Measurements from ENCODE around the gene SLC5A6. TPM values are rescaled to one million over a fixed set of nuclear protein-coding genes. Genes with fewer than 3 reads are reported as not detected.

SLC5A6 gene
- polyA plus RNA-seq, 6 donors from 2014 or later = 15.4 to 55.3 (median 22.4) TPM

DNA sequence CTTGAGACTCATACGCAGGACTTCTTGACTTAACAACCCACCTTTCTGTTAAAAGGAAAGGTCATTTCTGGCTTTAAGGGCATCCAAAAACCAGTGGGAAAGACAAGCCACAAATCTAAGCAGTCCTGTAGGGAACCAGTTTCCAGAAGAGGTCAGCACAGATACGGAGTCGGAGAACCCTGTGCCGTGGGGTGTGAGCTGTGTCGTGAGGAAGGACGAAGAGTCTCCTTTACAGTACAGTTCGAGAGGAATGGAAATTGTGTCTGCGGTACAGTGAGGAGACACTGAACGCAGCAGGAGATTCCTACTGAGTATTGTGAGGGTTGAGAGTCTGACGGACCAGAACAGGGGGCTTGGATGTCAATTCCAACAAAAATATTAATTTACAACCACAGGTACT lies 33.0 kb upstream of the SLC5A6 start:
- H3K36me3 Mint-ChIP-seq = peaks cover 0 to 8% of the 10 kb centered on the region in 2 donors
- peak overlapping the region in 1 of 8 donors; percentile 60 for H3K4me3 Mint-ChIP-seq
- DNase-seq (no peak), ATAC-seq (ENCODE audit: low read depth in 2 of 2) (no peak)
- peaks cover 0 to 5% (median 0%) of the 10 kb centered on the region in 3 donors for H3K4me1 Mint-ChIP-seq
- H3K27me3 Mint-ChIP-seq = peaks cover 0 to 7% (median 0%) of the 10 kb centered on the region in 3 donors
- H3K27ac Mint-ChIP-seq = peak overlapping the region in 2 of 6 donors; percentile 72 to 84
- no peaks in the 10 kb centered on the region for H3K9me3 Mint-ChIP-seq

DNA sequence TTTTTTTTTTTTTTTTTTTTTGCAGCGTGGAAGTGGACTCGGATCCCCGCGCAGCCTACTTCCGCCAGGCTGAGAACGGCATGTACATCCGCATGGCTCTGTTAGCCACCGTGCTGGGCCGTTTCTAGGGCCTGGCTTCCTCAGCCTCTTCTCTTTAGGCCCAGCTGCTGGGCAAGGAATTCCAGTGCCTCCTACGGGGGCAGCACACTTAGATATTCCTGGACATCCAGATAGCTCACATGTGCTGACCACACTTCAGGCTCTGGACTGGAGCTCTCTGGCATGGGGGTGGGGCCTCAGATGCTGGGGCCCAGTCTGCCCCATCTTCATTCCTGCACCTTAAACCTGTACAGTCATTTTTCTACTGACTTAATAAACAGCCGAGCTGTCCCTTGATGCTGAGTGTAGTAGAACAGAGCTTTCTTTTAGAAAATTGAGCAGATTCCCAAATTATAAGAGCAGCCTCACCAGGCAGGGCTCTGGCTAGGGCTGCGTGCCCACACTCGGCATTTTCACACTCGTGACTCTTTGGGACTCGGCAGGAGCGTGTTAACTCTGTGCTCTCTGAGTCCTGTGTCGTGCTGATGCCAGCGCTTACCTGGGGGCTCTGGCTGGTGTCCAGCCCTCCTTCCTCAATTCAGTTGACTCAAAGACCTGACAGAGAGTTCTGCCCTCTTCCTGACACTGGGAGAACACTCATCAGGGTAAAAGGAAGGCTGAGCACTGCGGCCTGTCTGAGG lies 31.5 kb upstream of the SLC5A6 start:
- H3K27me3 Mint-ChIP-seq = peaks cover 0 to 7% (median 0%) of the 10 kb centered on the region in 3 donors
- DNase-seq = no peak
- no peaks in the 10 kb centered on the region for H3K9me3 Mint-ChIP-seq
- no peak overlapping the region for H3K27ac Mint-ChIP-seq
- peaks cover 0 to 5% (median 0%) of the 10 kb centered on the region in 3 donors for H3K4me1 Mint-ChIP-seq
- no peak overlapping the region for H3K4me3 Mint-ChIP-seq
- peaks cover 0 to 14% of the 10 kb centered on the region in 2 donors for H3K36me3 Mint-ChIP-seq
- no peak for ATAC-seq (ENCODE audit: low read depth in 2 of 2)

DNA sequence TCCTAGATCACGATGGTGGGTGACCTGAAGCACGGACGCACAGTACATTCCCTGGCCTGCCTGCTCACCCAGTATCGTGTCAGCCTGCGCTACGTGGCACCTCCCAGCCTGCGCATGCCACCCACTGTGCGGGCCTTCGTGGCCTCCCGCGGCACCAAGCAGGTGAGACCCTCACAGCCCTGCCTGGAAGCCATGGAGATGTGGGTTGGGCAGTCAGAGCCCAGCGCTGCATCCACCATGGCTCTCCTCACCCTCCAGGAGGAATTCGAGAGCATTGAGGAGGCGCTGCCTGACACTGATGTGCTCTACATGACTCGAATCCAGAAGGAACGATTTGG lies 30.5 kb upstream of the SLC5A6 start:
- H3K27ac Mint-ChIP-seq = no peak overlapping the region
- peaks cover 0 to 23% of the 10 kb centered on the region in 2 donors for H3K36me3 Mint-ChIP-seq
- no peak for DNase-seq

DNA sequence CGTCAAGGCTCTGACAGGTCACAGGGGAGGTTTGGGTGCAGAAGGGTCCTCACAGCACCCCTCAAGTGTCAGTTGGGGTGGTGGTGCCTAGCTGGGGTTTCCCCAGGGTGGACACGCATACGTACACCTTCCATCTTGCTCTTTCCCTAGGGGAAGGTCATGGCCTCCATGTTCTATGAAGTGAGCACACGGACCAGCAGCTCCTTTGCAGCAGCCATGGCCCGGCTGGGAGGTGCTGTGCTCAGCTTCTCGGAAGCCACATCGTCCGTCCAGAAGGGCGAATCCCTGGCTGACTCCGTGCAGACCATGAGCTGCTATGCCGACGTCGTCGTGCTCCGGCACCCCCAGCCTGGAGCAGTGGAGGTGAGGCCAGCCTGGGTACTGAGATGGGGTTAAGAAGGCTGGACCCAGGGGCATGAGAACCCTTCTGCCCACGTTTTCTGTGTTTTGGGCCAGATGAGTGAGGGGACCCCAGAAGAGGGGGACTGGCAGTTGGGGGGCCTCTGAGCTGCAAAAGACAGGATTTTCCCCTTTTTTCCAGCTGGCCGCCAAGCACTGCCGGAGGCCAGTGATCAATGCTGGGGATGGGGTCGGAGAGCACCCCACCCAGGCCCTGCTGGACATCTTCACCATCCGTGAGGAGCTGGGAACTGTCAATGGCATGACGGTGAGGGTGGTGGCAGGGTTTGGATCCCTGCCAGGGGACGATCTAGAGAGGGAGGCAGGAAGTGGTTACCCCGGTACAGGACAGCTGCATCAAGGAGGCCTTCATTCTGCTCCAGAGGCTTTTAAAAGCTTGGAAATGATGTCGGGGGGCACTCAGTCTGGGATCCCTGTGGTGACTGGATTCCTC lies 29.9 kb upstream of the SLC5A6 start:
- Mint-ChIP-seq H3K36me3 (peaks cover 3 to 29% of the 10 kb centered on the region in 2 donors), H3K4me1 (peaks cover 0 to 5% (median 1%) of the 10 kb centered on the region in 3 donors), H3K4me3 (no peak overlapping the region), H3K27me3 (no peaks in the 10 kb centered on the region), H3K27ac (peak overlapping the region in 3 of 6 donors; percentile 18 to 81 (median 64)), H3K9me3 (no peaks in the 10 kb centered on the region)
- DNase-seq = no peak
- no peak for ATAC-seq (ENCODE audit: low read depth in 2 of 2)

More for the DNA sequence above, 30.5 kb upstream of the SLC5A6 start:
- no peak overlapping the region for H3K4me3 Mint-ChIP-seq
- peaks cover 0 to 5% (median under 1%) of the 10 kb centered on the region in 3 donors for H3K4me1 Mint-ChIP-seq
- H3K9me3 Mint-ChIP-seq = no peaks in the 10 kb centered on the region
- no peaks in the 10 kb centered on the region for H3K27me3 Mint-ChIP-seq
- no peak for ATAC-seq (ENCODE audit: low read depth in 2 of 2)

DNA sequence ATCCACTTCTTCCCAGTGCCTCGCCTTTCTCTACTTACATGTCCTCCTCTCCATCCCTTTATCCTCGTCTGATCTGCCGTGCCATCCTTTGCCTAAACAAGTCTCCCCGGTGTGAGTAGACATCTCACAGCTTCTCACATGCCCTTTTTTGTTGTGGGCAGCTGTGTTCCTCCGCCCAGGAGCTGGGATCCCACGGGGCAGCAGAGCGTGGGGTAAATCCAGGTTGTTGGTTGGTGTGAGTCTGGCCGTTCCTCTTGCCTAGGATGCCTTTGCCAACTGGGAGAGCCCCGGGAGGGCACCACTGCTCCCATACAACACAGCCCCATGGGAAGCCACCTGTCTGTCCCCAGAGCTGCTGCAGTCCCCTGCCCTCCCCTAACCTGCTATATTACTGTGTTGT lies 28.3 kb upstream of the SLC5A6 start:
- peaks cover 0 to 5% (median 1%) of the 10 kb centered on the region in 3 donors for H3K4me1 Mint-ChIP-seq
- H3K4me3 Mint-ChIP-seq = no peak overlapping the region
- peak overlapping the region in 1 of 6 donors; percentile 85 for H3K27ac Mint-ChIP-seq
- H3K36me3 Mint-ChIP-seq = peaks cover 3 to 30% of the 10 kb centered on the region in 2 donors
- no peak for ATAC-seq (ENCODE audit: low read depth in 2 of 2)
- no peak for DNase-seq
- H3K9me3 Mint-ChIP-seq = no peaks in the 10 kb centered on the region
- H3K27me3 Mint-ChIP-seq = no peaks in the 10 kb centered on the region

DNA sequence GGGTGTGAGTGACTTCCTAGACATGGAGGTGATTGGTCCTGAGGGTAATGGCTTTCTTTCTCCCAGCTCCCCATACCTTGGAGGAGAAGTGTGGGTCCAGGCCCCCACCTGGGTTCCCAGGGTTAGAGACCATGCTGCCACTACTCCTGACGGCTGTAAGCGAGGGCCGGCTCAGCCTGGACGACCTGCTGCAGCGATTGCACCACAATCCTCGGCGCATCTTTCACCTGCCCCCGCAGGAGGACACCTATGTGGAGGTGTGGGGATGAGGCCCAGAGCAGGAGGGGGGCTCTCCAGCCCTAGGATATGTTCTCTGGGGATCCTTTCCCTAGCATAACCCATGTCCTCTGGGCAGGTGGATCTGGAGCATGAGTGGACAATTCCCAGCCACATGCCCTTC lies 26.9 kb upstream of the SLC5A6 start:
- H3K4me1 Mint-ChIP-seq = peaks cover 0 to 5% (median 1%) of the 10 kb centered on the region in 3 donors
- no peak for DNase-seq
- H3K36me3 Mint-ChIP-seq = peaks cover 13 to 42% of the 10 kb centered on the region in 2 donors
- H3K9me3 Mint-ChIP-seq = no peaks in the 10 kb centered on the region
- no peak overlapping the region for H3K4me3 Mint-ChIP-seq
- H3K27me3 Mint-ChIP-seq = no peaks in the 10 kb centered on the region
- no peak for ATAC-seq (ENCODE audit: low read depth in 2 of 2)
- H3K27ac Mint-ChIP-seq = no peak overlapping the region

DNA sequence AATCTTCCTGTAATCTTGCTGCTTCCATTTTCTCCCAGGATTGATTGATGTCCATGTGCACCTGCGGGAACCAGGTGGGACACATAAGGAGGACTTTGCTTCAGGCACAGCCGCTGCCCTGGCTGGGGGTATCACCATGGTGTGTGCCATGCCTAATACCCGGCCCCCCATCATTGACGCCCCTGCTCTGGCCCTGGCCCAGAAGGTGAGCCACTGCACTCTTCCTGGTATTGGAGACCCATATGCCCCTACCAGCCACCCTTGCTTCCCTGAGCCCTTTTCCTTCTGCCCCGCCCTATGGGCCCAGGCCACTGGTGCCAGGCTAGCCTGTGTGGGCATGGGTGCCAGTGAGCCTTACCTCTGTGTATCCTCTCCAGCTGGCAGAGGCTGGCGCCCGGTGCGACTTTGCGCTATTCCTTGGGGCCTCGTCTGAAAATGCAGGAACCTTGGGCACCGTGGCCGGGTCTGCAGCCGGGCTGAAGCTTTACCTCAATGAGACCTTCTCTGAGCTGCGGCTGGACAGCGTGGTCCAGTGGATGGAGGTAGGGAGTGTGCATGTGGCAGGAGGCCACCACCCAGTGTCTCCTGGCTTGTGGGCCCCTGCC lies 25.4 kb upstream of the SLC5A6 start:
- no peak for ATAC-seq (ENCODE audit: low read depth in 2 of 2)
- peaks cover 1 to 5% (median 3%) of the 10 kb centered on the region in 3 donors for H3K4me1 Mint-ChIP-seq

DNA sequence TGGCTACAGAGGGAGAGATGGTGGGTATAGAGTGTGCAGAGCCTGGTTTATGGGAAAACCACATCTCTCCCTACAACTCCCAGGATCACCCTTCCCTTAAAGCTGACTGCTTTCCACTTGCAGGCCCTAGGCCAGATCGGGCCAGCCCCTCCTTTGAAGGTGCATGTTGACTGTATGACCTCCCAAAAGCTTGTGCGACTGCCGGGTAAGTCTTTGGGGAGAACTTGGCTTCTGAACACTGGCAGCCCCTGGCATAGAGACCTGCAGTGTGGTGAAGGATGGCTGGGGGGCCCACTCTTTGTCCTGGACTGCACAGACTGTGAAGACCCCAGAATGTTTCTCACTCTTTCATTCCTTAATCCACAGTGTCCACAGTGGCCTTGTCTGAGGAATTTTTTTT lies 24.6 kb upstream of the SLC5A6 start:
- peaks cover 28 to 58% of the 10 kb centered on the region in 2 donors for H3K36me3 Mint-ChIP-seq
- no peaks in the 10 kb centered on the region for H3K9me3 Mint-ChIP-seq
- no peak overlapping the region for H3K4me3 Mint-ChIP-seq
- H3K4me1 Mint-ChIP-seq = peaks cover 1 to 4% (median 3%) of the 10 kb centered on the region in 3 donors
- no peaks in the 10 kb centered on the region for H3K27me3 Mint-ChIP-seq
- H3K27ac Mint-ChIP-seq = peak overlapping the region in 1 of 6 donors; percentile 68
- ATAC-seq (ENCODE audit: low read depth in 2 of 2) (no peak), DNase-seq (no peak)

More for the DNA sequence above, 25.4 kb upstream of the SLC5A6 start:
- H3K27me3 Mint-ChIP-seq = no peaks in the 10 kb centered on the region
- H3K36me3 Mint-ChIP-seq = peaks cover 27 to 57% of the 10 kb centered on the region in 2 donors
- H3K9me3 Mint-ChIP-seq = no peaks in the 10 kb centered on the region
- H3K27ac Mint-ChIP-seq = no peak overlapping the region
- no peak overlapping the region for H3K4me3 Mint-ChIP-seq
- DNase-seq = no peak

DNA sequence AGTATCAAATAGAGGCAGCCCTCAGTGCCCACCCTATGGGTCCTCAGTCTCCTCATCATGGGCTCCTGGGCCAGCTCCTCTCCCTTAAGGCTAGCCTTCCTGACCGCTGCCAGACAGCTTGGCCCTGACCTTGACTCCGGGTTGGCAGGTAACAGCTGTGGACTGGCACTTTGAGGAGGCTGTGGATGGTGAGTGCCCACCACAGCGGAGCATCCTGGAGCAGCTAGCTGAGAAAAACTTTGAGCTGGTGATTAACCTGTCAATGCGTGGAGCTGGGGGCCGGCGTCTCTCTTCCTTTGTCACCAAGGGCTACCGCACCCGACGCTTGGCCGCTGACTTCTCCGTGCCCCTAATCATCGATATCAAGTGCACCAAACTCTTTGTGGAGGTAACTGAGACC lies 24.1 kb upstream of the SLC5A6 start:
- ATAC-seq (ENCODE audit: low read depth in 2 of 2) = no peak
- Mint-ChIP-seq H3K27ac (peak overlapping the region in 2 of 6 donors; percentile 9 to 68), H3K4me1 (peaks cover 1 to 6% (median 4%) of the 10 kb centered on the region in 3 donors), H3K4me3 (no peak overlapping the region), H3K27me3 (no peaks in the 10 kb centered on the region), H3K36me3 (peaks cover 28 to 63% of the 10 kb centered on the region in 2 donors), H3K9me3 (no peaks in the 10 kb centered on the region)
- DNase-seq = no peak

DNA sequence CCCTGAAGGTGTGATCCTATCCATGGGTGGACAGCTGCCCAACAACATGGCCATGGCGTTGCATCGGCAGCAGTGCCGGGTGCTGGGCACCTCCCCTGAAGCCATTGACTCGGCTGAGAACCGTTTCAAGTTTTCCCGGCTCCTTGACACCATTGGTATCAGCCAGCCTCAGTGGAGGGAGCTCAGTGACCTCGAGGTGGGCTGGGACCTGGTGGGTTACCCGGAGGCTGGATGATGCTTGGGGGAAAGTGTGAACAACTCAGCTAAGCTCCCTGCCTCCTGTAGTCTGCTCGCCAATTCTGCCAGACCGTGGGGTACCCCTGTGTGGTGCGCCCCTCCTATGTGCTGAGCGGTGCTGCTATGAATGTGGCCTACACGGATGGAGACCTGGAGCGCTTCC lies 21.3 kb upstream of the SLC5A6 start:
- DNase-seq = no peak
- ATAC-seq (ENCODE audit: low read depth in 2 of 2) = no peak
- peaks cover 1 to 6% (median 4%) of the 10 kb centered on the region in 3 donors for H3K4me1 Mint-ChIP-seq
- no peak overlapping the region for H3K27ac Mint-ChIP-seq
- no peak overlapping the region for H3K4me3 Mint-ChIP-seq
- no peaks in the 10 kb centered on the region for H3K27me3 Mint-ChIP-seq
- peaks cover 28 to 47% of the 10 kb centered on the region in 2 donors for H3K36me3 Mint-ChIP-seq
- no peaks in the 10 kb centered on the region for H3K9me3 Mint-ChIP-seq

DNA sequence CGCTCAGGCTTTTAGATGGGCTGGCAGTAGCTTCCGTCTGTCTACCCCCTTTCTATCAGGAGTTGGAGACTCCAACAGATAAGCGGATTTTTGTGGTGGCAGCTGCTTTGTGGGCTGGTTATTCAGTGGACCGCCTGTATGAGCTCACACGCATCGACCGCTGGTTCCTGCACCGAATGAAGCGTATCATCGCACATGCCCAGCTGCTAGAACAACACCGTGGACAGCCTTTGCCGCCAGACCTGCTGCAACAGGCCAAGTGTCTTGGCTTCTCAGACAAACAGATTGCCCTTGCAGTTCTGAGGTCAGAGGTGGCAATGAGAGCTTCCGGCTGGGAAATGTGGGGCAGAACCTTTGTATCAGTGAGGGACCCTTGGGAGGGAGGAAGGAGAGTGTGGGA lies 19.9 kb upstream of the SLC5A6 start:
- DNase-seq (no peak), ATAC-seq (ENCODE audit: low read depth in 2 of 2) (no peak)
- Mint-ChIP-seq H3K4me1 (peaks cover 0 to 6% (median 4%) of the 10 kb centered on the region in 3 donors), H3K4me3 (no peak overlapping the region), H3K27ac (no peak overlapping the region), H3K27me3 (no peaks in the 10 kb centered on the region), H3K36me3 (peaks cover 33 to 36% of the 10 kb centered on the region in 2 donors), H3K9me3 (no peaks in the 10 kb centered on the region)

DNA sequence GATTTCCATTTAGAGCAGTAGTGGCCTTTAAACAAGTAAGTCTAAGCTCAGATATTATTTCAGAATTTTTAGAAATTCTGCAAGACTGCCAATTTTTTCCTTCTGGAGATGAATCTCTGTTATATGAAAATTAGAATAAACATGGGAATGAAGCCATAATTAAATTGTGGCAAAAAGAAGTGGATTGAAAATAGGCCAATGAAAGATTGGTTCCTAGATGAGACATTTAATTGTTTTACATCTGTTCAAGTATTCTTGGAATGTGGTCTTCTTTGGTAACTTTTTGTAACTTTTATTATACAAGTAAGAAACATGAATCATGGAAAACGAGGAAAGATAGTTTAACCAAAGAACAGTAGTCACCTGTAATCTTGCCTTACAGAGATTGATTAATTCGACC lies 15.4 kb upstream of the SLC5A6 start:
- Mint-ChIP-seq H3K4me1 (peaks cover 4 to 6% (median 5%) of the 10 kb centered on the region in 3 donors), H3K36me3 (peaks cover 18 to 34% of the 10 kb centered on the region in 2 donors), H3K27me3 (no peaks in the 10 kb centered on the region), H3K9me3 (no peaks in the 10 kb centered on the region), H3K4me3 (no peak overlapping the region), H3K27ac (no peak overlapping the region)
- ATAC-seq (ENCODE audit: low read depth in 2 of 2) (no peak), DNase-seq (no peak)

DNA sequence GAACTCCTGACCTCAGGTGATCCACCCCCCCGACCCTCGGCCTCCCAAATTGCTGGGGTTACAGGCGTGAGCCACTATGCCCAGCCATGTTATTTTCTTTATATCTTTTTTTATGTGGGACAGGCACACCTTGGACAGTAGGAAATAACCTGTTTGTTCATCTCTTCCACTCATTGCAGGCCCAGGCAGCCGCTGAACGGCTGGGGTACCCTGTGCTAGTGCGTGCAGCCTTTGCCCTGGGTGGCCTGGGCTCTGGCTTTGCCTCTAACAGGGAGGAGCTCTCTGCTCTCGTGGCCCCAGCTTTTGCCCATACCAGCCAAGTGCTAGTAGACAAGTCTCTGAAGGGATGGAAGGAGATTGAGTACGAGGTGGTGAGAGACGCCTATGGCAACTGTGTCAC lies 13.5 kb upstream of the SLC5A6 start:
- Mint-ChIP-seq H3K4me1 (peaks cover 0 to 13% (median 6%) of the 10 kb centered on the region in 3 donors), H3K27ac (peak overlapping the region in 1 of 6 donors; percentile 54), H3K27me3 (no peaks in the 10 kb centered on the region), H3K36me3 (peaks cover 22 to 32% of the 10 kb centered on the region in 2 donors), H3K4me3 (no peak overlapping the region), H3K9me3 (no peaks in the 10 kb centered on the region)
- no peak for DNase-seq
- no peak for ATAC-seq (ENCODE audit: low read depth in 2 of 2)

Measured in naive B cell (primary cell).